NCI-H2227 (cell line): ENCODE measurements around the gene NUPR1.
"Not testable (repeated sequence)": the region's sequence is repeated elsewhere in the genome, so short reads cannot be mapped to it uniquely, and the experiment has no call there.

ENCODE experiments used
- DNase-seq: peaks from one replicate; lab custom pipeline; 2025; ENCODE audit not compliant: unreplicated experiment; lab: John Stamatoyannopoulos, UW

The NUPR1 gene

DNA sequence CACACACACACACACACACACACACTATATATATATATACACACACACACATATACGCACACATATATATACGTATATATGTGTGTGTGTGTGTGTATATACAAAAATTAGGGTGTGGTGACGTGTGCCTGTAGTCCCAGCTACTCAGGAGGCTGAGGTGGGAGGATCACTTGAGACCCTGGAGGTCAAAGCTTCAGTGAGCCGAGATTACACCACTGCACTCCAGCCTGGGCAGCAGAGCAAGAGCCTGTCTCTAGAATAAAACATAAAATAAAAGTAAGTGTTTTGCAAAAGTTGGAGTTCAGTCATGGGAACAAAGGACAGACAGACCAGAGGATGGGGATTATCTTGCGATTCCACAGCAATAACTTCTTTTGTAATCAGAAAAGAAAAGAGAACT, 10.8 kb downstream of the NUPR1 start:
- no peak for DNase-seq

- DNase-seq: not testable (repeated sequence)
Observed at GRCh38 chr16:28527100-28527785, 11.5 kb downstream of the NUPR1 start.

DNA sequence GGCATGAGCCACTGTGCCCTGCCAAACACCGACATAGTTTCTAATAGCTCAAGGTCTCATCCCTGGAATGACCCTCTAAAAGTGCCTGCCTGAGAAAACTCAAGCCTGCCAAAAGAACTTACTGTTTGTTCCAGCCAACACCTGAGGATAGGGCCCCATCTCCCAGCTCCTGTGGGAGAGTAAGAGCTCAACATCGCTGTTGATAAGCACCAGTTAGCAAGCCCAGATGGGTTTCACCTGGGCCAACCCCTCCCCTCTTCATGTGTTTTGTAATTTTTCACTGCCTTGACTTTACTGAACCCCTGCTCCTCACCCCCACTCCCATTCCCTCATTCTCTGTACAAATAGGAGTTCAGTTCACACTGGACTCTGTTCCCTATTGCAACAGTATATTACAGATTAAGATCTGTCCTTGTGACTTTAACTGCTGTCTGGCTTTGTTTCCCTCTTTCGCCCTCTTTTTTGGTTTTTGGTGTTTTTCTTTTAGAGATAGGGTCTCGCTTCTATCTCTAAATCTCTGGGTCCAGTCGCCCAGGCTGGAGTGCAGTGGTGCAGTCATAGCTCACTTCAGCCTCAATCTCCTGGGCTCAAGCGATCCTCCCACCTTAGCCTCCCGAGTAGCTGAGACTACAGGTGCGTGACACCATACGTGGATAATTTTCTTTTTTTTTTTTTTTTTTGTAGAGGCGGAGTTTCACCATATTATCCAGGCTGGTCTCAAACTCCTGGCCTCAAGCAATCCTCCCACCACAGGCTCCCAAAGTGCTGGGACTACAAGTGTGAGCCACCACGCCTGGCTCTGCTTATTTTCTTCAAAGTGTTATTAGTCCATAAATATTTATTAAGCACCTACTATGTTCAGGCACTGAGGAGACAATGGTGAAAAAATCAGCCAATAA, 12.3 kb downstream of the NUPR1 start:
- no peak for DNase-seq

- DNase-seq: no peak
Observed at GRCh38 chr16:28524681-28525171, 14.0 kb downstream of the NUPR1 start.

DNA sequence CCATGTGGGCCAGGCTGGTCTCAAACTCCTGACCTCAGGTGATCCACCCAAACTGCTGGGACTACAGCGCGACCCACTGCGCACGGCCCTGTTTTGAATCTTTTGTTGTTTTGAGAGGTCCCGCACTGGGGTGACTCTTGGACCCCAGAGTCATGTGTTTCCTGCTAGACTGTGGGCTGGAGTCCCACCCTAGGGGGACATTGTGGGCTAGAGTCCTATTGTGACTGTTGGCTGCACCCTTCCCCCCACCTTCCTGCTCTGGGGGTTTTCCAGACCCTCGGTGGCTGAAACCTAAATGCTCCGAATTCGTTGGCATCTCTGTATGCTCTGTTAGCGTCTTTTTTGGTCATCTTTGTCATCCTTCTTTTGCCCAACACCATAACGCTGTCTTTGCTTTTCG, 16.0 kb downstream of the NUPR1 start:
- DNase-seq: no peak

DNA sequence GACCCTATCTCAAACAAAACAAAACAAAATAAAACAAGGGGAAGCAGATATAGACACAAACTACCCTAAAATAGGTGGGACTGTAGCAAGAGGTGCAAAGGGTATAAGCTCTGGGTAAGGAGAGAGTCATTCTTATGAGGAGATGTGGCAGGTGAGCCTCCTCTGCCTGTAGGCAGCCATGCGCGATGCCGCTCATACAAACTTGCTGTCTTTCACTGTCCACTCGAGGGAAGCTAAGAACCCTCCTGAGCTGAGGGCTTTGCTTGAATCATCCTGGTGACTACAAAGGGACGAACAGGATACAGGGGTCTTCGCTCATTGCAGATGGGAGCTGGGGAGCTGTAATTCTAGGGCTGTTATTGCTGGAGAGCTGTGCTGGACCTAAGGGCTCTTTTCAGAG, 17.3 kb downstream of the NUPR1 start:
- no peak for DNase-seq

DNA sequence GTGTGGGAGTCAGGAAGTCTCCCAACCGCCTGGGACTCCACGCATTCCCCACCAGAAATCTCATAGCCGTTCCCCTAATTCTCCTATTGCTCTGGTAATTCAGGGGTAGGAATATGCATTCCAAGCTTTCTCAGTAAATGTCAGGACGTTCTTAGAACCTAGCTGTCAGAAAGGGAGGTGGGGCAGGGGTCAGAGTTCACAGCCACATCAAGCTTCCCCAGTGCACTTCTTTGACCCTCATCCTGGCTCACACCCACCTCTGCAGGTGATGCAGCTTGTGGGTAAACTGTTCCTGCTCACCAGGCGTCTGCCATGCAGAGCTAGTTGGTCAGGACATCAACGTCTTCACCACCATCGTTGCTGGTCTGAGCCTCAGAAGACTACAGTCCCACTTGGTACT, 18.1 kb downstream of the NUPR1 start:
- DNase-seq: no peak

GRCh38 chr16:28514246-28514645, 24.5 kb downstream of the NUPR1 start:
- DNase-seq: no peak

- no peak for DNase-seq
Observed at GRCh38 chr16:28513484-28514181, 25.1 kb downstream of the NUPR1 start.

GRCh38 chr16:28511801-28512789, 26.7 kb downstream of the NUPR1 start:
- no peak for DNase-seq

DNA sequence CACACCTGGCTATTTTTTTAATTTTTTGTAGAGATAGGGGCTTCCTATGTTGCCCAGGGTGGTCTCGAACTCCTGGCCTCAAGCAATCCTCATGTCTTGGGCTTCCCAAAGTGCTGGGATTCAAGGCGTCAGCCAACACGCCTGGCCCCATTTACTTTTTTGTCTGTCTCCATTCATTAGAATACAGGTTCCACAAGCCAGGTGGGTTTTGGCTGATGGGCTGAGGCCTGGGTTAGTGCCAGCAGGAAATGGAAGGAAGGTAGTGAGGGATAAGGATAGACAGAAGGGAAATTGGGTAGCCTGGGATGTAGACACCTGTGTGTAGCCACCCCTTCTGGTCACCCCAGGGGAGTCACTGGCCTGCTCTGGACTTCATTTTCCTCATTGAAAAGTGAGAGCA, 27.7 kb downstream of the NUPR1 start:
- DNase-seq: no peak

DNA sequence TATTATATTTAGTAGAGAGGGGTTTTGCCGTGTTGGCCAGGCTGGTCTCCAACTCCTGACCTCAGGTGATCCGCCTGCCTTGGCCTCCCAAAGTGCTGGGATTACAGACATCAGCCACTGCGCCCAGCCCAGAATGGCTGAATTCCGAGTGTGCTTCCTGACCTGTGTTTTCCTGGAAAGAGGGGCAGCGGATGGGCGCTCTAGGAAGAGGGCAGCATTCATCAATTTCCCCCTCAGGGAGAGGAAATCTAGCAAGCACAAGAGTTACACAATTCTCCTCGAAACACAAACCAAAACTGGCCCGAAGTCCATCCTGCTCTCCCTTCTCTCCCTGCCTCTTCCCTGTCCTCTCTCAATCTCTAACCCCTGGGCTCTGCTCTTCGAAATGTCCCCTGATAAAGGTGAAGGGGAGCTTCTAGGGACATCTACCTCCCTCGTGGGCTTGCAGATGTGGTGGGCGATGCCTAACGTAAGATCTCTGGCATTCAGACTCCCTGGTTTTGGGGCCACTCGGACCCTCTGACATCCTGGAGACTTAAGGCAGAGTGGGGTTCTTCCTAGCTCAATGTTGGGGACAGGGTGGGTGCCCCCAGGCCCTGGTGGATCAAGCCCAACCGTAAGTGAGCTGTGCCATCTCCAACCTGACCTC, 33.2 kb downstream of the NUPR1 start:
- DNase-seq: no peak

- no peak for DNase-seq
Observed at GRCh38 chr16:28504707-28505404, 33.9 kb downstream of the NUPR1 start.

DNA sequence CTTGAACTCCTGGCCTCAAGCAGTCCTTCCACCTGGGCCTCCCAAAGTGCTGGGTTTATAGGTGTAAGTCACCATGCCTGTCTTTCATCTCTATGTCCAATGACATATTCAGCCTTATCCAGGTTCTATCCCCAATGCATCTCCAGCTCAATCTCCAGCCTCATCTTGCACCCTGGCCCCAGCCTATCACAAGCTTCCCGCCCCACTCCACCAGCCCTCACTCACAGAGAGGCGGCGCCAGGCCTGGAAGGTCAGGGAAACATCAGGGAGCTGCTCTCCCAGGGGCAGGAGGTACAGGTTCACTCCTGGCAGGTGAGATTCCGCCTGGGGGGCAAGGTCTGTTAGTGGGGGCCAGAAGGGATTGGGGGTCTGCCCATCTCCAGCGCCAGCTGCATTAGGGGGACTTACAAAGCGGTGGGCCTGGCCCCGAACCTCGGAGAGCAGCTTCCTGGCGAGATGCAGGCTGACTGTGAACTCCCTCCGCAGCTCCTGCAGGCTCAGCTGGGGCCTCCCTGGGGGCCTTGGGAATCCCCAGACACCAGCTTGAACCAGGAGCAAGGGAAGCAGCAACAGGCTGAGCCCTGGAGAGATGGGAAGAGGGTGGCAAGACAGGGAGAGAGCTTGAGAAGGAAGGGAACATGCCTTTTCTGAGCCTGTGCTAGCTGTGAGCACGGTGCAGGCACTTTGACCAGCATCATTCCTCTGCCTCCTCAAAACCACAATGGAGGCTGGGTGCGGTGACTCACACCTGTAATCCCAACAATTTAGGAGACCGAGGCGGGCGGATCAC, 35.1 kb downstream of the NUPR1 start:
- no peak for DNase-seq

DNA sequence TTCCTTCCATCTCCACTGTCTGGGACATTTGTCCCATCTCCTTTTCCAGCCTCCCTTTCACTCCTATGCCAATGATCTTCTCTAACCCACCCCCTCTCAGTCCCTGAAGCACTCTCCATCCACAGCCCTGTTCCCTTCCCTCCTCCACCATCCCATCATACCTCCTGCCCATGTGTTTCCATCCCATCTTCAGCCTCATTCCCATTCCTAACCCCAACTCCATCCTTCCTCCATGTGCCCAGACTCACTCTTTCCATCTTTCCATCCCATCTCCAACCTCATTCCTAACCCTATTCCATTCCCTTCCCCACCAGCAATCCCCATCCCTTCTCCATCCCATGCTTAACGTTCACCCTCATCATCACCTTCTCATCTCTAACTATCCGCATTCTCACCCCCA, 36.5 kb downstream of the NUPR1 start:
- DNase-seq: no peak

- DNase-seq: no peak
Observed at GRCh38 chr16:28501258-28502232, 37.2 kb downstream of the NUPR1 start.

DNA sequence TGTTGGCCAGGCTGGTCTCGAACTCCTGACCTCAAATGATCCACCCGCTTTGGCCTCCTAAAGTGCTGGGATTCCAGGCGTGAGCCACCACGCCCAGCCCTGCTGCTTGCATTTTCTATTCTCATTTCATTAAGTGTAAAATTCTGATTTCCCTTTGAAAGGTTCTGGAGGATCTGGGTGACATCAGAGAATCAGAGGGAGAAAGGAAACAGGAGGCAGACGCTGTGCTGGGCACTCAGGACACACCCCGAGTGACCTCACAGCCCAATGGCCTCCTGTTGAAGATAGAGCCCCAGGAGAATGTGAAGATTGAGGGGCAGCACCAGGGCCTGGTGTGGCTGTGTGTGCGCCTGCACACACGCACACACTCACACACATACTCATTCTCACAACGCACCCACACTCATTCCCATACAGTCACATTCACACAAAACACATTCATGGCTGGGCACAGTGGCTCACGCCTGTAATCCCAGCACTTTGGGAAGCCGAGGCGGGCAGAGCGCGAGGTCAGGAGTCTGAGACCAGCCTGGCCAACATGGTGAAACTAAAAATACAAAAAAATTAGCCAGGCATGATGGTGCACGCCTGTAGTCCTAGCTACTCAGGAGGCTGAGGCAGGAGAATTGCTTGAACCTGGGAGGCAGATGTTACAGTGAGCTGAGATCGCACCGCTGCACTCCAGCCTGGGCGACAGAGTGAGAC, 38.1 kb downstream of the NUPR1 start:
- DNase-seq: not testable (repeated sequence)
